Neural cell (in vitro differentiated cells): ENCODE data around the gene SLC25A4. TPM values are rescaled to one million over a fixed set of nuclear protein-coding genes. Genes with fewer than 3 reads are reported as not detected.

Experiments used
- H2AFZ ChIP-seq: fragments of 200-600, 300-800 bp; sonication (generic), shearing (Covaris generic); 2 replicates; pipeline ENCODE4 v1.6.0; 2014; ENCODE audit warnings: low read depth, mild to moderate bottlenecking, antibody characterized with exemption, low read length, moderate library complexity
- H3F3A ChIP-seq: fragments of 200-600 bp; shearing (Covaris generic); 2 replicates; pipeline ENCODE4 v1.6.1; 2016; ENCODE audit warnings: mild to moderate bottlenecking, moderate library complexity, mixed read lengths, antibody characterized with exemption, low read length; ENCODE audit not compliant: insufficient read depth, poor library complexity, severe bottlenecking
- H3K27ac ChIP-seq: fragments of 200-600, 300-800 bp; sonication (generic), shearing (Covaris generic); 2 replicates; pipeline ENCODE4 v1.5.1; 2014; ENCODE audit warnings: mild to moderate bottlenecking, low read length, moderate library complexity
- H3K27me3 ChIP-seq: fragments of 300-800, 200-600 bp; sonication (generic), shearing (Covaris generic); 2 replicates; pipeline ENCODE4 v1.6.0; 2014; ENCODE audit warnings: mild to moderate bottlenecking, low read depth, low read length, moderate library complexity; ENCODE audit not compliant: insufficient read depth
- H3K36me3 ChIP-seq: fragments of 300-800, 200-600 bp; sonication (generic), shearing (Covaris generic); 2 replicates; pipeline ENCODE4 v1.5.1; 2014; ENCODE audit warnings: mild to moderate bottlenecking, antibody characterized with exemption, low read length, moderate library complexity; ENCODE audit not compliant: insufficient read depth
- H3K4me2 ChIP-seq: fragments of 300-800, 200-600 bp; sonication (generic), shearing (Covaris generic); 2 replicates; pipeline ENCODE4 v1.6.0; 2014; ENCODE audit warnings: mild to moderate bottlenecking, low read length
- H3K4me3 ChIP-seq: fragments of 300-800, 200-600 bp; sonication (generic), shearing (Covaris generic); 2 replicates; pipeline ENCODE4 v1.5.1; 2014; ENCODE audit warnings: mild to moderate bottlenecking, low read length, moderate library complexity
- H3K79me2 ChIP-seq: fragments of 200-600 bp; shearing (Covaris generic); replicated peaks from 2 replicates; pipeline ENCODE4 v1.6.0; 2014; ENCODE audit warnings: mild to moderate bottlenecking, low read length, moderate library complexity; ENCODE audit not compliant: insufficient read depth
- H3K9ac ChIP-seq: fragments of 300-800, 200-600 bp; sonication (generic), shearing (Covaris generic); 2 replicates; pipeline ENCODE4 v1.6.1; 2016; ENCODE audit warnings: mild to moderate bottlenecking, low read length, mixed read lengths
- H3K9me2 ChIP-seq: fragments of 200-600 bp; shearing (Covaris generic); 2 replicates; pipeline ENCODE4 v1.6.1; 2016; ENCODE audit warnings: mild to moderate bottlenecking, low read length, mixed read lengths; ENCODE audit not compliant: insufficient read depth
- H3K9me3 ChIP-seq: fragments of 200-600, 300-800 bp; sonication (generic), shearing (Covaris generic); 2 replicates; pipeline ENCODE4 v1.6.1; 2016; ENCODE audit warnings: mild to moderate bottlenecking, mixed run types, low read length, moderate library complexity, mixed read lengths
- H4K20me1 ChIP-seq: fragments of 200-600 bp; shearing (Covaris generic); 2 replicates; pipeline ENCODE4 v1.6.1; 2016; ENCODE audit warnings: mild to moderate bottlenecking, mixed run types; ENCODE audit not compliant: insufficient read depth
- EP300 ChIP-seq: fragments of 450-650 bp; conservative IDR thresholded peaks from 2 replicates; pipeline ENCODE4 v1.6.1; 2014; ENCODE audit warnings: antibody characterized with exemption, mild to moderate bottlenecking, moderate library complexity; ENCODE audit not compliant: poor library complexity, severe bottlenecking
- EZH2 ChIP-seq: fragments of 200-600, 300-800 bp; shearing (Covaris generic), sonication (generic); IDR thresholded peaks from 2 replicates; pipeline ENCODE4 v1.6.1; 2014; ENCODE audit warnings: antibody characterized with exemption, low read length, borderline replicate concordance, mild to moderate bottlenecking; ENCODE audit not compliant: insufficient read depth, poor library complexity, severe bottlenecking
- MXI1 ChIP-seq: fragments of 450-650 bp; conservative IDR thresholded peaks from 2 replicates; pipeline ENCODE4 v1.6.1; 2014; ENCODE audit warnings: antibody characterized with exemption, mild to moderate bottlenecking; ENCODE audit not compliant: poor library complexity, severe bottlenecking
- POLR2AphosphoS5 ChIP-seq: IDR thresholded peaks from 2 replicates; pipeline ENCODE4 v1.6.1; 2012
- RAD21 ChIP-seq: fragments of 450-650 bp; conservative IDR thresholded peaks from 2 replicates; pipeline ENCODE4 v1.6.1; 2014; ENCODE audit warnings: antibody characterized with exemption, mild to moderate bottlenecking, moderate library complexity
- SMC3 ChIP-seq: fragments of 450-650 bp; conservative IDR thresholded peaks from 2 replicates; pipeline ENCODE4 v1.6.1; 2014; ENCODE audit warnings: antibody characterized with exemption, mild to moderate bottlenecking, moderate library complexity; ENCODE audit not compliant: poor library complexity
- polyA plus RNA-seq: library from polyadenylated mRNA; depleted of rRNA; stranded (reverse); fragments of >200 nt; gene quantifications from 2 replicates; pipeline ENCODE4 v1.2.3, GENCODE V29; 2014
- TF ChIP-seq, protein P1 (sequence below): fragments of 450-650 bp; IDR thresholded peaks from 2 replicates; pipeline ENCODE4 v1.5.1; 2014; ENCODE audit warnings: antibody characterized with exemption, mild to moderate bottlenecking, moderate library complexity; ENCODE audit not compliant: poor library complexity, severe bottlenecking
- TF ChIP-seq, protein P2 (sequence below): IDR thresholded peaks from 2 replicates; pipeline ENCODE4 v1.6.1; 2012; ENCODE audit warnings: borderline replicate concordance

SLC25A4 gene
- polyA plus RNA-seq, 1 donor from 2014 or later = 140 TPM

DNA sequence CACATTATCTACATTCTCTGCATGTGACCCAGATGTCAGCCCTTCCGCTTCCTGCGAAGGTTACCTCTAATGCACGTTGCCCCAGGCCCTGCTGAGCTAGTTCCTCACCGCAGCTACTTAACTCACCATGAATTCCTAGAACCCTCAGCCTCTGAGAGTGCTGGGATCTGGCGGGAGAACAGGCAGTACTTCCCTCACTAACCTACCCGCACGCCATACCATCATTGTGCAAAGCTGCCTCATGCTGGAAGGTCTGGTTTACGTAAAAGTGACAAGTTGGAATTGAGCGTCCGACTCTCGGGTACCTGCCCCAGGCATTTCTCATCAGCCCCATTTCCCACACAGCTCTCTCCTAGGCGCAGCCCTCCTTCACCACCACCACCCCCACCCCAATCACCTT lies 6.3 kb downstream of the SLC25A4 start:
- TF ChIP-seq RAD21 = no peak
- Histone ChIP-seq H2AFZ (no peak overlapping the region), H3K4me3 (no peak overlapping the region), H3K4me2 (no peak overlapping the region), H3K9me3 (no peaks in the 10 kb centered on the region), H3K27me3 (no peaks in the 10 kb centered on the region), H3K9me2 (no peaks in the 10 kb centered on the region), H3K79me2 (peaks cover 10% of the 10 kb centered on the region), H3K27ac (no peak overlapping the region), H3K9ac (no peak overlapping the region), H3K36me3 (peaks cover 7% of the 10 kb centered on the region), H3F3A (no peaks in the 10 kb centered on the region), H4K20me1 (no peaks in the 10 kb centered on the region)

DNA sequence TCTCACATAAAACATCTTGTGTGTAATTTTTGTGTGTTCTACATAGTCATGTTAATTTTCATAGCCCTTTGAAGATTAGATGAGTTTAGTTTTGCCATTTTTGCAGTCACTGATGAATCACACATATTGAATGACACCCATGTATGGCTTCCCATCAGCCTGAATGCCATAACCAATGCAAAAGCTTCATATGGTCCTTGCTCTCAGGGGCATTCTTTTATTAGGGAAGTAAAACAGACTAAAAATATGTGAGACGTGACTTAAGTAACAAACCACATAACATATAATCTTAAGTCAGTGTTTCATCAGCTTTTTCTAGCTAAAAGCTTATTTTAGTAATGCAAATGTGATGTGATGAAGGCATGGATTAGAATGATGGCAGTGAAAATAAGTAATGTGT lies 8.2 kb downstream of the SLC25A4 start:
- no peaks in the 10 kb centered on the region for H3K79me2 ChIP-seq
- H3K9me3 ChIP-seq = no peaks in the 10 kb centered on the region
- H3K4me2 ChIP-seq = no peak overlapping the region
- no peaks in the 10 kb centered on the region for H3F3A ChIP-seq
- H2AFZ ChIP-seq = no peak overlapping the region
- H3K9ac ChIP-seq = no peak overlapping the region
- H3K9me2 ChIP-seq = no peaks in the 10 kb centered on the region
- H4K20me1 ChIP-seq = no peaks in the 10 kb centered on the region
- no peaks in the 10 kb centered on the region for H3K27me3 ChIP-seq
- no peak overlapping the region for H3K27ac ChIP-seq
- H3K4me3 ChIP-seq = no peak overlapping the region
- TF ChIP-seq EZH2 = no peak
- no peak for TF ChIP-seq RAD21
- TF ChIP-seq, protein P1, sequence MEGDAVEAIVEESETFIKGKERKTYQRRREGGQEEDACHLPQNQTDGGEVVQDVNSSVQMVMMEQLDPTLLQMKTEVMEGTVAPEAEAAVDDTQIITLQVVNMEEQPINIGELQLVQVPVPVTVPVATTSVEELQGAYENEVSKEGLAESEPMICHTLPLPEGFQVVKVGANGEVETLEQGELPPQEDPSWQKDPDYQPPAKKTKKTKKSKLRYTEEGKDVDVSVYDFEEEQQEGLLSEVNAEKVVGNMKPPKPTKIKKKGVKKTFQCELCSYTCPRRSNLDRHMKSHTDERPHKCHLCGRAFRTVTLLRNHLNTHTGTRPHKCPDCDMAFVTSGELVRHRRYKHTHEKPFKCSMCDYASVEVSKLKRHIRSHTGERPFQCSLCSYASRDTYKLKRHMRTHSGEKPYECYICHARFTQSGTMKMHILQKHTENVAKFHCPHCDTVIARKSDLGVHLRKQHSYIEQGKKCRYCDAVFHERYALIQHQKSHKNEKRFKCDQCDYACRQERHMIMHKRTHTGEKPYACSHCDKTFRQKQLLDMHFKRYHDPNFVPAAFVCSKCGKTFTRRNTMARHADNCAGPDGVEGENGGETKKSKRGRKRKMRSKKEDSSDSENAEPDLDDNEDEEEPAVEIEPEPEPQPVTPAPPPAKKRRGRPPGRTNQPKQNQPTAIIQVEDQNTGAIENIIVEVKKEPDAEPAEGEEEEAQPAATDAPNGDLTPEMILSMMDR = no peak
- TF ChIP-seq, protein P2, sequence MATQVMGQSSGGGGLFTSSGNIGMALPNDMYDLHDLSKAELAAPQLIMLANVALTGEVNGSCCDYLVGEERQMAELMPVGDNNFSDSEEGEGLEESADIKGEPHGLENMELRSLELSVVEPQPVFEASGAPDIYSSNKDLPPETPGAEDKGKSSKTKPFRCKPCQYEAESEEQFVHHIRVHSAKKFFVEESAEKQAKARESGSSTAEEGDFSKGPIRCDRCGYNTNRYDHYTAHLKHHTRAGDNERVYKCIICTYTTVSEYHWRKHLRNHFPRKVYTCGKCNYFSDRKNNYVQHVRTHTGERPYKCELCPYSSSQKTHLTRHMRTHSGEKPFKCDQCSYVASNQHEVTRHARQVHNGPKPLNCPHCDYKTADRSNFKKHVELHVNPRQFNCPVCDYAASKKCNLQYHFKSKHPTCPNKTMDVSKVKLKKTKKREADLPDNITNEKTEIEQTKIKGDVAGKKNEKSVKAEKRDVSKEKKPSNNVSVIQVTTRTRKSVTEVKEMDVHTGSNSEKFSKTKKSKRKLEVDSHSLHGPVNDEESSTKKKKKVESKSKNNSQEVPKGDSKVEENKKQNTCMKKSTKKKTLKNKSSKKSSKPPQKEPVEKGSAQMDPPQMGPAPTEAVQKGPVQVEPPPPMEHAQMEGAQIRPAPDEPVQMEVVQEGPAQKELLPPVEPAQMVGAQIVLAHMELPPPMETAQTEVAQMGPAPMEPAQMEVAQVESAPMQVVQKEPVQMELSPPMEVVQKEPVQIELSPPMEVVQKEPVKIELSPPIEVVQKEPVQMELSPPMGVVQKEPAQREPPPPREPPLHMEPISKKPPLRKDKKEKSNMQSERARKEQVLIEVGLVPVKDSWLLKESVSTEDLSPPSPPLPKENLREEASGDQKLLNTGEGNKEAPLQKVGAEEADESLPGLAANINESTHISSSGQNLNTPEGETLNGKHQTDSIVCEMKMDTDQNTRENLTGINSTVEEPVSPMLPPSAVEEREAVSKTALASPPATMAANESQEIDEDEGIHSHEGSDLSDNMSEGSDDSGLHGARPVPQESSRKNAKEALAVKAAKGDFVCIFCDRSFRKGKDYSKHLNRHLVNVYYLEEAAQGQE = no peak
- H3K36me3 ChIP-seq = peaks cover 6% of the 10 kb centered on the region

DNA sequence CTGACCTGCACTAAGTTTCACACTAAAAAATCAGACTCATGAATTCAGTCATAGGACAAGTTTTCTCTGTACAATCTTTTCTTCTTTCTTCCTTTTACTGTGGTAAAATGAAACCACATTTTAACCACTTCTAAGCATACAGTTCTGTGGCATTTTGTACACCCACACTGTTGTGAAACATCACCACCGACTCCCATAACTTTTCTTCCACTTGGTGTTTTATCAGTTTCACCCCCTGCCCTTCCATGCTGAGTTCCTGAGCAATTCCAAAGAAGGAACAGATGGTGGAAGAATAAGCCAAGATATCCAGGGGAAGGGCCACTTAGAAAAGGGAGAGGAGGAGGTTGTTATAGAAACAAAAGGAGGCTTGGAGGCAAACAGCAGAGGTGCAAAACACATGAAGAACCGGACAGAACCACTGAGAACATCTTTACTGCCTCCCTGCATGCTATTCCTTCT lies 22.6 kb downstream of the SLC25A4 start:
- Histone ChIP-seq H3K36me3 (no peaks in the 10 kb centered on the region), H3K4me2 (no peak overlapping the region), H3K4me3 (no peak overlapping the region), H4K20me1 (no peaks in the 10 kb centered on the region), H2AFZ (no peak overlapping the region), H3K27ac (no peak overlapping the region), H3K79me2 (no peaks in the 10 kb centered on the region), H3K9ac (no peak overlapping the region), H3F3A (no peaks in the 10 kb centered on the region), H3K9me3 (no peaks in the 10 kb centered on the region), H3K9me2 (no peaks in the 10 kb centered on the region), H3K27me3 (no peaks in the 10 kb centered on the region)
- no peak for TF ChIP-seq MXI1
- TF ChIP-seq SMC3 = no peak
- TF ChIP-seq, protein P2 = no peak
- no peak for TF ChIP-seq POLR2AphosphoS5
- no peak for TF ChIP-seq RAD21
- TF ChIP-seq EP300 = no peak
